HG03025 (cell line): ENCODE data around the gene WNT8A.
"Not testable (repeated sequence)": the region's sequence is repeated elsewhere in the genome, so short reads cannot be mapped to it uniquely, and the experiment has no call there.

Source experiments
- ATAC-seq: cut with Tn5 transposase; IDR thresholded peaks from one replicate; pipeline ENCODE4 v1.9.1; 2021; ENCODE audit warnings: mild to moderate bottlenecking, moderate library complexity; ENCODE audit not compliant: unreplicated experiment, low FRiP score

The WNT8A gene, protein sequence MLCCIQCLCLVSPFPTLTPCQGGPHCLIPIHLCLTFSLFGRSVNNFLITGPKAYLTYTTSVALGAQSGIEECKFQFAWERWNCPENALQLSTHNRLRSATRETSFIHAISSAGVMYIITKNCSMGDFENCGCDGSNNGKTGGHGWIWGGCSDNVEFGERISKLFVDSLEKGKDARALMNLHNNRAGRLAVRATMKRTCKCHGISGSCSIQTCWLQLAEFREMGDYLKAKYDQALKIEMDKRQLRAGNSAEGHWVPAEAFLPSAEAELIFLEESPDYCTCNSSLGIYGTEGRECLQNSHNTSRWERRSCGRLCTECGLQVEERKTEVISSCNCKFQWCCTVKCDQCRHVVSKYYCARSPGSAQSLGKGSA

DNA sequence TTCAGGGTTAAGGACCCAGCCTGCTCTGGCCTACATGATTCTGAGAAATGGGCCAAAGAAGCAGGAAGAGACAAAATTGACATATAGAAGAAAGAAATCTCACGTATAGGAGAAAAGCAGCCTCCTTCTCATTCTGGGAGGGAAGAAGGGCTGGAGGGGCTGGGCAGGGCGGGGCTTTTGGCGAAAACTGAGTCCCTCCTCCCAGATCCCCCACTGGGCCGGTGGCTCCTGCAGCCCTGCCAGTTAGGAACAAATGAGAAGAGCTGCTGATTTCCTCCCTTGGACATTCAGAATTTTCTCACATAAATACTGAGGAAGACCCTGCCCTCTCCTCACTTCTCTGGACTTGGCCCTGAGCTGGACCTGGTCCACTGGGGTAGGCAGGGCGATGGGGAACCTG is at the start of gene WNT8A:
WNT8A (plus strand) TSS at position 332 of the 400 bp plus-strand sequence. CDS start 95 bp downstream, outside the sequence.
- no peak for ATAC-seq

DNA sequence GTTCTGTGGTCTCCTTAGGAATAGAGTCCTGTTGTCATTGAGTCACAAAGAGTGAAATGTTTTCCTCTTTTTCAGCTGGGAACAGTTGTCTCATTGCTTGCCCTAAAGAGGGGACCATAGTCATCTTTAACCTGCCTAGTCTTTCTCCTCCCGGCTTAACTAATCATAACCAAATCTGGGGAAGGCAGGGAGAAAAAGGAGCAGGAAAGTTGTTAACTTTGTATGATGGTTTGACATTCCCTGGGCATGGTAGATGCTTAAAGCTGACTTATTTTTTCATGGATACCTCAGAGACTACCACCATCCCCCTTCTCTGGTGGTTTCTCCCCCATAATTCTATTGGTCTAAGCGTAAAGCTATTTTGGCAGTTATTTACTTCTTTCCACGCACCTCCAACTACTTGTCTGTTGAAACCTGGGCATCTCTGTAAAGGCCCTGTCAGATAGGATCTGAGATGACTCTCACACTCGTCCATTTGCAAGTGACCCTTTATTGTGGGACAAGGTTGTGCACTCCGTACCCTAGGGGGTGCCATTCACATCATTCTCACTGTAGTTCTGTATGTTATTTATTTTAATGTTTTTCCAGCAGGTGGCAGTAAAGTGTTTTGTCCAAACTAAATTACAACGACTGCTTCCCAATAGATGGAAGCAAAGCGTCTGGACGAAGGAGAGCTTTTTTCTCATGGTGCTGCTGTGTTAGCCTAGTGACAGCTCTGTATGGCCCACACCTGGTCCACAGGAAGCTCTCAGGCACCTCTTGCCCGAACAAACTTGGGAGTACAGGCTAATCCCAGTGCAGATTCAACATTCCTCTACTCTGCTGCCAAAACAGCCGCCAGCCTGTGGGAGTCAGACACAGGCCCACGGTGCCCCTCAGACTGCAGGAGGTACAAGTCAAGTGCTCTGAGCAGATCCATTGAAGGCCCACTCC is 48.0 kb upstream of the WNT8A start:
- ATAC-seq: no peak

DNA sequence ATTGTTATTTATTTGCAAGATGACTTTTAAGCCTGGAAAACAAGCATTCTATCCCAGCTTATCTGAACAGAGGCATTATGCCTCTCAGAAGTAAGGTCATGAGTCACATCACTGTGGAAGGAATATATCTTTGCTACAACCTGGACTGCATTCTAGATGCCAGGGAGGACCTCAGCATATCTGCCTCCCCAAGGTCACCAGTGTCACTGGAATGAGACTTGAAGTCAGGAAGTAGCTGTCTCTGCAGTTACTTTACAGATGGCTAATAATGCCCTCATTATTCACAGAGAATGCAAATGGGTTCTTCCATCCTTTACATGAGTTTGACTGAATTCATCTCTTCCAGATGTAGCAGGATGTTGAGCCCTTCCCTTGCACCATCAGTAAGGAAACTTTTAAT is 46.6 kb upstream of the WNT8A start:
- ATAC-seq: no peak

DNA sequence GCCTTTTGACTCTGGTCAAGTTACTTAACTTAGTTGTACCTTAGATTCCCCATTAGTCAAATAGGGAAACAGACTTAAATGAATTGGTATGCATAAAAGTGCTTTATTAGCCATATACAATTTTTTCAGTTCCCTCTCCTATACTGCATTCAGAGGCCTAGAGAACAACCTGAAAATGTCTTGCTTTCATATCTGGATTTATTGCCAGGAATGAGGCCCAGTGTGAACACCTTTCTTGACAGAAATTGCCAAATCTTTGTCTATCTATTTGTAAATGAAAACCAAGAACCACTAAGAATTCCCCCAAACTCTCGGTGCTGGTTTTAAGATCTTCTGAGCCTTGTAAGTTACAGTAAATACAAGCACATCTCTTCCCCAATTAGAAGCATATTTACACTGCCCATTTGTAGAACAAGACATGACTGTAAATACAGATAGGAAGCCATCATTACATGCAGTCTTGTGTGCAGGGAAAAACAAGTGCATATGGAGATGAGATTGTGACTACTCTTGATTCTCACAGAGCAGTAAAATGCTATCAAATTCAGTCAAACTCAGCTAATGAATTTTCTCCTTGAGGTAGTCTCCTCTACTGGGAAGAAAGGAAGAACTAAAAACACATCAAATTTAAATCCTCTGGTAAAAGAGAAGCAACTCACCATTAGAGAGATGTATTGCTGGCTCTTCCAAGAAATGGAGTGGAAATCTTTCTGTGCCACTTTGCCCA is 45.8 kb upstream of the WNT8A start:
- ATAC-seq: no peak

DNA sequence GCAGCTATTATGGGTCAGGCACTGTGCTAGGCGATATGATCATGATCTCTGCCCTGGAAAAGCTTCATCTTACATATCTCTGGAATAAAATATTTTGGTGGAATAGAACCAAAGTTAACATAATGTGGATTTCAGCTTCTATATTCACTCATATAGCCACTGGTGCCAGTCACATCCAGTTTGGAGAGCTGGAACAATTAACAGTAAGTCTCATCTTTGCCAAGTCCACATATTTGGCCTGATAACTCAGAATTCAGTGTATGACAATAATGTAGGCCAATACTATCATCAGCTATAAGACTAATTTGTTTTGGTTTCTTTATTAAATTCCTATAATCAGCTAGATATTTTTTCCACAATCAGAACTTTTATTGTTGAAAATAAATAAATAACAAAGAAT is 45.0 kb upstream of the WNT8A start:
- no peak for ATAC-seq

DNA sequence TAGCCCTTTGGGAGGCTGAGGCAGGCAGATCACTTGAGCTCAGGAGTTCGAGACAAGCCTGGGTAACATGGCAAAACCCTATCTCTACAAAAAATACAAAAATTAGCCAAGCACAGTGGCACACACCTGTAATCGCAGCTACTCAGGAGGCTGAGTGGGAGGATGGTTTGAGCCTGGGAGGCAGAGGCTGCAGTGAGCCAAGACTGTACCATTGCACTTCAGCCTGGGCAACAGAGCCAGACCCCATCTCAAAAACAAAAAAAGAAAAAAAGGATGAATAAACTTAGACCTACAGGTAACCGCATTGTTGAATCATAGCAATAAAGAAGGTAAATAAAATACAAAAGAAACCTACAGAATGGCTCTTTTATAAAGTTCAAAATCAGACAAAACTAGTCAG is 38.5 kb upstream of the WNT8A start:
- ATAC-seq: not testable (repeated sequence)

DNA sequence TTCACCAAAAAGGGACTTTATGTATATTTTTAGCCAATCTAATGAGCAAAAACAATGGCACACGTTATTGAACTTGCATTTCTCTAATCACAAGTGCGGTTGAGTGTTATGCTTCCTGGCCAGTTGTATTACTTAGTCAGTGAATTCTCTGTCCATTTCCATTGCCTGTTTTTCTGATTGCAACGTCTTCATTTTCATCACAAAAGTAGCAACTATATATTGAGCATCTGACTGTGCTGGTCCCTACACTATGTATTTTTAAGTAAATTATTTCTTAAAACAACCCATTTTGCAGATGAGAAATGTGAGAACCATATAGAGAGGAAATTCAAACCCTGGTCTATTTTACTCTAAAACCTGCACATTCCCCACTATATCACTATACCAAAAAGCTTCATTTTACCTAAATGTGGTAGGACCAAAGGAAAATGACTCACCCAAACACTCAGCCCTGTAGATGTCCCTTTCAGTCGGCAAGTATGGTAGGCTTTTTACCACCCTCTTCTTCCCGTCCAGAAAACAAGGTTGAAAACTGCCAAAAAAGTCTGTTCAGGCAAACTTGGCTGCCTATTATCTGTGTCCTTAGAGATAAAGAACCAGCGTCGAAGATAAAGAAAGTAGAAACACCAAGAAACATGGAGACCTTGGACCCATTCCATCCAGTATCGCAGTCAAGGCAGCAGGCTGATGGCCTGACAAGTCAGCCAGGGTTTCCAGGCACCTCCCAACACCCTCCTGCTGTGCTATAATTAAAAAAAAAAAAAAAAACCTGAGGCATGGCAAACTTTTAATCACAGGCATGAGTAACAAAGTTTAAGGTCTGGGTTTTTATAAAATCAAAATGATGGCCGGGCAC is 32.2 kb upstream of the WNT8A start:
- ATAC-seq: no peak

DNA sequence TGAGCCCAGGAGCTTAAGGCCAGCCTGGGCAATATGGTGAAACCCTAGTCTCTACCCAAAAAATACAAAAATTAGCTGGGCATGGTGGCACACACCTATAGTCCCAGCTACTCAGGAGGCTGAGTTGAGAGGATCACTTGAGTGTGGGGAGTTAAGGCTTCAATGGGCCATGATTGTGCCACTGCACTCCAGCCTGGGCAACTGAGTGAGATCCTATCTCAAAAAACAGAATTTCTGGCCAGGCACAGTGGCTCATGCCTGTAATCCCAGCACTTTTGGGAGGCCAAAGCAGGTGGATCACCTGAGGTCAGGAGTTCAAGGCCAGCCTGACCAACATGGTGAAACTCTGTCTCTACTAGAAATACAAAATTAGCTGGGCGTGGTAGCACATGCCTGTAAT is 31.1 kb upstream of the WNT8A start:
- not testable (repeated sequence) for ATAC-seq

DNA sequence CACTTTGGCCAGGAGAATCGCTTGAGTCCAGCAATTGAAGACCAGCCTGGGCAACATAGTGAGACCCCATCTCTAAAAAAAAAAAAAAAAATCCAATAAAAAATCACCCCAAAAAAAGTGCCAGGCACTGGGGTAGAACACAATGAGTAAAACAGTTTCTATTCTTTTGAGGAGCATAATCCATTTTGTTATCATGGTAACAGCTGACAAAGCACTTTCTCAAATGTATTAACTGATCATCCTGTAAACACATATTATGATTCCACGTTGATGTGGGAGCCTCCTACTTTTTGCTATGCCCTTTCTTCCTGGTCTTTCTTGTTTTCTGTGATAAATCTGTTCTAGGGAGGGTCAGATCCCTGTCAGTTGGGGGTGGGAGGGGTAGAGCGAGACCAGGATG is 30.3 kb upstream of the WNT8A start:
- no peak for ATAC-seq

DNA sequence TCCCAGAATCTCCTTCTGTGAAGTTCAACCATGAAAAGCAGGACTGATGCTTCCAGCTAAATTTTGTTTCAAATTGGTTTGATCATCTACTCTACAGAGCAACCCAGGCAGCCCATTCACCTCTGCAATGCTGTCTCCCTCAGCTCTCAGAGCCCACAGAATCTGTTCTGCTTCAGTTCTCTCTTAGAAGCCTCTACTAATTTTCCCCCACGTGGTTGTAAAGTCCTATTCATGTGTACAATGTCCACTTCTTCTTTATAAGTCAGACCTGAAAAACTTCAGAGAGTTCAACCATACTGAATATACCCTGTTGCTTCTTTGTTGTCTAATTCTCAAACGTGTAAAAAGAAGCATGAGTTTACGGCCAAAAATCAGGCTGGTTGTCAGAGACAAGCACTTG is 29.6 kb upstream of the WNT8A start:
- ATAC-seq: no peak

DNA sequence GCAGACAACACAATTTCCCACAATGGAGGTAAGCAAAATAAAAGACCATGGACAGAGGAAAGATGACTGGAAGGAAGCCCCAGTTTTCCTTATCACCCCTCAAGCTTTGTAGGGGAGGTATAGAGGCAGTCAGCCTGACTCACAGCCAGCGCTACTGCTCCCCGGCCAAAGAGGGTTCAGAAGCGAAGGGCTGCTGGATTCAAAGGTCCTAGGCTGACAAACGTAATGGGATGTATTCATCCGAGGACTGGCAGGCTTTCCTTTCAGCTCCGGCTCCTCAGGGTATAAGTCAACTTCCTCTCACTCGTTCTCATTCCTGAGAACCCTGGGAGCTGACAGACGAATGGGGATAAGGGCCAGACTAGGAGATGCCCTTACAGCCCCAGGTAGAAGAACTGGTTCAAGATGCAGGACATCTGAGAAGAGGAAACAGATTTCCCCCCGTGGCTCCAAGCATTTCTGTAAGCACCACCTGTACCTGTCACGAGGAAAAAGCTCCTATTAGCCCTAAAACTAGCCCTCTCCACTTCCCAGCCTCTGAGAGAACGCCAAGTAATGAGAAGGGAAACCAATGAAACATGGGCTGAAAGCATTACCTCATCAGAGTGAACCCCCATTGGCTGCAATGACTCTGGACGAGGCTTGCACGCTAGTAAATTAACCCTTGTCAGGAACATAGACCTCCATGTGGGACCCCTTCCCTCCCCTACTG is 28.8 kb upstream of the WNT8A start:
- no peak for ATAC-seq

DNA sequence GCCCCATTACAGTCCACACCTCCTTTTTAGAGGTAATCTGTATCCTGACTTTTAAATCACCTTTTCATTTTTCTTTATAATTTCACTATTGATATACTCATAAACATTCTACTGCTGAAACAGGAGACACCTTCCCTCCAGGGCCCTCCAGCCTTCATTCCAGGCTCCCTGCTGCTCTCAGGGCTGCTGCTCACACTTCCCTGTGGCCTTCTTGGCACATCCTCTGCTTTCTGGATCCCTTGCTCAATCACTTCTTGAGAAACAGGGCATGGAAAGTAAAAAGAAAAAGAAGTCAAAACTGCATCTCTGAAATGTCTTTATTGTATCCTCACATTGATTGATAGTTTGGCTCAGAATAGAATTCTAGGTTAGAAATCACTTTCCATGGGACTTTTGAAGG is 19.3 kb upstream of the WNT8A start:
- no peak for ATAC-seq

DNA sequence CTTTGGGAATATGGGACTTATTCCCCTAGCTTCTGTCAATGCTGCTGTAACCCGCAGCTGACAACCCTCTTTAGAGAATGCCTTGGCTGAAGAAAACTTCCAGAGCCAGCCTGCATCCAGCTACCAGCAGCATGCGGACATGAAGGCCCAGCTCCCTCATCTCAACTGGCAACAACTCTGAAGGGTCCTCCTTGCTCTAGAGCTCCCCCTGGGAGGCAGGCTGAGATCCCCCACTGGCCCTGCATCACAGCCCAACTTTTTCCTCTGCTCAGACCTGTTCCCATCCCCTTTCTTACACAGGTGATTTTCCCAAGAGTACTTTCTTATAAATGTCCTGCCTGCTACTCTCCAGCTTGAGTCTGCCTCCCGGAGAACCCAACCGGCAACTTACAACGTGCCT is 18.7 kb upstream of the WNT8A start:
- no peak for ATAC-seq

DNA sequence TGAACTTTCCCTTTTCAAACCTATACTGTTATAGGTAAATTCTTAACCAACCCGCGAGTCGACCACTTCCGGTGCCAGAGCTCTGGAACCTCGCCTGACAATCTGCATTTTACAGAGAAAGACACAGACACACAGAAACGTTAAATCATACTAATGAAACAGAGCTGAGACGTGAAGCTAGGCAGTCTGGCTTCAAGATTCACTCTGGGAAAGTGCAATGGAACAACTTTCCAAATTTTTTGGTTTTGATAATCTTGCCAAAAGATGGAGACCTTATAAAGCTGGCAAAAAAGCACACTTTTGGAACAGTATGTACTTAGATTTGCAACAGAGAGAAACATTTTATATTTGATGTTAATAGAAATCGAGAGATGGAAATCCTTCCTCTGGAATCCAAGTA is 15.9 kb upstream of the WNT8A start:
- ATAC-seq: no peak

DNA sequence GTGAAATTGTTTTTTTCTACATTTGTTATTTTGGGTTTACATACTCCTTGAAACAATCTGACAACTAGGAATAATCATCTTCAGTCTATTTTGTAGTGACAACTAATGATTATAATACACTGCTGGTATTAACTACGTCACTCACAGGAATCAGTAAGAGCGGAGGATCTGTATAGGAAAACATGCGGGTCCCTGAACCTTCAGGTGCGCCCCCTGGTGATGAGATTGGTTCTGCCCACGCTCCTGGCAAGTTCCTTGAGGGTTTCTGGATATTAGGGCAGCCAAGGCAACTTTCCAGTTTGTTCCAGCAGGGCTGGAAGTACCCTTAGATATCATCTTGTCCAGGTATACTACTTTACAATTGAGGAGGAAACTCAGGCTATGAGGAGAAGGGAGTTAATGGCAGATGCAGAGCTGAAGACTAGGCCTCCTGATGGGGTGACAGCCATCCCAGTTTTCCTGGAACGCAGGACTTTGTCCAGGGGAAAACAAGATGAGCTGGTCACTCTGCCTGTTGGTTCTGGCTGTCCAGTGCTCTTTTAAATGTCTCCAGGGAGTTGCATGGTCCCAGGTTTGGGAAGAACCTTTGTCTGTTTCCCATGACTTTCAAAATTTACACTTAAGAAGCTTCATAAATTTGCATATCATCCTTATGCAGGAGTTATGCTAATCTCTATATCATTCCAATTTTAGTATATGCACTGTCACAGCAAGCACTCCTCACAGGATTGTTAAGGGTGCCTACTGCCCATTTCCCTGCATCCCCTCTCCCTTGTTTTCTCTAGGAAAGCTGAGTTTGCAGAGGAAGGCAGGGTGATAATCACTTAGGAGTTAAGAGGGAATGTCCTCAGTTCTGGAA is 14.9 kb upstream of the WNT8A start:
- no peak for ATAC-seq

DNA sequence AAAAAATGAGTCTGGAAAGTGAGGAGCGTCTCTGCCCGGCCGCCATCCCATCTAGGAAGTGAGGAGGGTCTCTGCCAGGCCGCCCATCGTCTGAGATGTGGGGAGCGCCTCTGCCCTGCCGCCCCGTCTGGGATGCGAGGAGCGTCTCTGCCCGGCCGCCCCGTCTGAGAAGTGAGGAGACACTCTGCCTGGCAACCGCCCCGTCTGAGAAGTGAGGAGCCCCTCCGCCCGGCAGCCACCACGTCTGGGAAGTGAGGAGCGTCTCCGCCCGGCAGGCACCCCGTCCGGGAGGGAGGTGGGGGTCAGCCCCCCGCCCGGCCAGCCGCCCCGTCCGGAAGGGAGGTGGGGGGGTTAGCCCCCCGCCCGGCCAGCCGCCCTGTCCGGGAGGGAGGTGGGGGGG is 13.8 kb upstream of the WNT8A start:
- ATAC-seq: not testable (repeated sequence)

DNA sequence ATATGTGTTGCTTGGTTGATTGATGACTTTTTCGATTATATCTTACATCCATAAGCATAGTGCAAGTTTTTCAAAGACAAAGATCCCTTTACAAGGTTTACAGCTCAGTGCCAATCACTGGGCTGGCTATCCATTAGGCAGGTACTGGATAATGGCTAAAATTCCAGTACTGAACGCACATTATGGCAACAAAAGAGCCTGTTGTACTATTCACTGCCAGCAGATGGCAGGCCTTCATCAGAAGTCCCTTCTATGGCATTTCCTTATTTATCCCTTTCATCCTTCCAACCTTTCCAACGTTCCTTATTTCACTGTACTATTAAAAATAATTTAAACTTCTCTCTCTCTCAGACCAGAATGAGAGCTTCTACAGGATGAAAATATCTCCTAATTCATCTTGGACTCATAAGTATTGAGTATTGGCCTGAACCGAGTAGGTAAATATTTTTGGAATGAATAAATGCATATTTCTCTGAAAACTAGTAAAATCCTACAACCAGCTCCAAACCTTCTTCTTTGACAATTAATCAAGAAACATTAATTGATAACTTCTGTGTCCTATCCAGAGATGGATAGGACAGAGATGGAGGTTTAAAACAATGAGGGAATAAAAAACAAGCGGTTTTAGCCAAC is 6.7 kb upstream of the WNT8A start:
- no peak for ATAC-seq

DNA sequence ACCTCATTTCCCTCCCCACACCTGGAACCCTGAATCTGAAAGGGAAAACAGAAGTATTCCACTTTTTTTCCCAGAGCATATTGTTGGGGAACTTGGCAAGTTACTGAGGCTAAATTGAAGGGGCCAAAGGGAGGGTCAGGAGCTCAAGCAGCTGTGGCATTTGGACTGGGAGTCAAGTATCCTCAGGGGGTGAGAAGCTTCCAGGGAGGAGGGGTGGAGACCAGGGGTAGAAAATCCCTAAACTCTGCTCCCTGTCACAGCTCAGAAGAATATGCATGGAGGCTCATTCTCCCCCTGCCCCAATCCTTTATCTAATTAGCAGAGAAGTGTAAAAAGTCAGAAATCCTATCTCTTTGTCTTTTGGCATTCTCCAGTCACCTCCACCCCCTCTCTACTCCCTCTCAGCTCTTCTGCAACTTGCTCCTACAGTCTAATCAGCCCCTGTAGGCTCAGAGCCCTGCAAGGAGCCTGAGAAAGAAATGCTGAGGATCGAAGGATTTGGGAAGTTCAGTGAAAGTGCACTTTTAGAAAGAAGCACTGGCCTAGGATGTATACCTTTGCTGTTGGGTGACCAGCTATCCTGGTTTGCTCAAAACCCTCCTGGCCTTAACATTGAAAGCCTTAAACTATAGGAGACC is 5.7 kb upstream of the WNT8A start:
- no peak for ATAC-seq
